Measurements from ENCODE around the gene INPP5F.

The INPP5F gene

DNA sequence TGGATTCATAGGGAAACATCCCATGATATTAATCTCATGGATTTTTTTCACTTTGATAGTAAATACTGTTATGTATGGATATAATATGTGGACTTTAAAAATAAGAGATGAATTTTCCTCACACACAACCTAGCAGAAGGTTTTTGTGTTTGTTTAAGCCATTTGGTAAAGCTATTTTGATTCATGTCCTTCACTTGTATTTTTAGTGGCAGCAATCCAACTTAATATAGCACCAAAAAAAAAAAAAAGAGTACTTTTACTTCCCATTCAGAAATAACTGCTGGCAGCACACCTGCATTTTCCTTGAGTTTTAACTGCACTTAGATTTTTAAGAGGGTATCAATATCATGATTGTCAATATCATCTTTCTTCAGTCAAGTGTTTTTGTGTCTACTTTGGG is 86.8 kb downstream of the INPP5F start:
- in situ Hi-C loops (cut with MboI; ENCODE audit: low sequenced_read_pairs): no loop called here

DNA sequence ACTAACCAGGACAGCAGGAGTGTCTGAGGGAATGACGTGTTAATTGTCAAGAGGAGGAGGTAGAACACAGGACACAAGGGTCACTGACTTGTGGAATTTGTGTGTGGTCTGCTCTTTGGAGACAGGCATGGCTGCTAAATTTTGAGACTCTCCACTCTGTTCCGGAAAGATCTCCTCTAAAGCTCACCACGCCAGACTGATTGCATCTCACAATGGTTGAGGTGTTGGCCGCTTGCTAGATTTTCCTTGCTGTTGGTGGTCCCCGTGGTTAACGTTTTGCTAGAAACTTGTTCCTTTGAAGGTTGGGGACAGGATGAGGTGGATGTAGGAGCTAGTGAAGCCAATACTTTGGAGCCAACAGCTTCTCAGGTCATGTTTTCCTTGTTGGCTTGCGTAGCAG is 89.8 kb downstream of the INPP5F start:
- in situ Hi-C loops (cut with MboI; ENCODE audit: low sequenced_read_pairs): no loop called here

DNA sequence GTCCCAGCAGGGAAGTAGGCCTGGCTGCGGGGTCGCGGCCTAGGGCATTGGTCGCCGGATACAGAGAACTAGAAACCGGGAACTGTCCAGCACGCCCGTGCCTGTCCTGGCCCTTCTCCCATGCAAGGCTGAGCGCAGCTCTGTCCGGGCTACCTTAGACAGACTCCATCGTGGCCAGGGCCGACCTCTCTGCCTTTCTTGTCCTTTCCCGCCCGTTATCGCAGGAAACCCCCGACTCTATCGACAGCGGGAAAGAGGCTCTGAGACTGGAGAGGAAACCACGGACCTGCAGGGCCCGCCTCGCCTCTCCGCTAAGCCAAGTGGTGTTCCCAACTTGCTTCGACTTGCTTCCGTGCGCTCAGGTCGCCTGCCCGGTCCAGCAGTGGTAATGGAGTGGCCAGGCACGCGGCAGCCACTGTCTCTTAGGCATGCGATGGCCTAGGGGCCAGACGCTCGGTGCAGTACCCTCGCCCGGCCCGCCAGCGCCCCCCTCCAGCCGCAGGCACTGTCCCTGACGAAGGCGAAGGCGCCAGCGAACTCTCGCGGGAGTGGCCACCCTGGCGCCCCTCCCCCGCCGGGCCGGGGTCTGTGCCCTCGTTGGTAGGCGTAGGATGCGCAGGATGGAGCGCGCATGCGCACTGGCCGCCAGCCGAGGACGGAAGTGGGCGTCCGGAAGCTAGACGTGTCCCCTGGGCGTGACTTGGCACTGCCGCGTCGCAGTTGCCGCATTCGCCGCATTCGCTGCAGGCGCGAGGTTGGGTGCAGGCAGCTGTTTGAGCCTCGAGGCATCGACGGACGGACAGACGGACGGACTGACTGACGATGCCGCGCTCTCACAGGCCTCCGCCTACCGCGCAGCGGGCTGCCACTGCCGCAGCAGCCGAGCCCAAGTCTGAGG is 92.4 kb downstream of the INPP5F start:
- in situ Hi-C loops (cut with MboI; ENCODE audit: low sequenced_read_pairs): no loop called here

DNA sequence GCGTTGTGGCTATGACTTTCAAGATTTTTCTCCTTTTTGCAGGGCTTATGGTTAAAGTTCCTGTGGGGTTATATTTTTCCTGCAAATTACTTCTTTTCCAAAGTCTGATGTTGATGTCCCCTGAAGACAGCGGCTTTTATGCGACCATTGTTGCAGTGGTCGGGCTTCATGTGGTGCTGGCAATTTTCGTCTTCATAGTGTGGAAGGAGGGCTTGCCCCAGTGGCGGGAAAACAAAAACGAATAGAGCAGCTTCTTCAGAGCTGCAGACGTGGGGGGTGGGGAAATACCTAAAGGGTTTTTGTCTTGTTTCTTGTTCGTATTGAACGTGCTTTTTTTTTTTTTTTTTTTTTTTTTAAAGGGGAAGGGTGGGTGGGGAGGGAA is 93.0 kb downstream of the INPP5F start:
- in situ Hi-C loops (cut with MboI; ENCODE audit: low sequenced_read_pairs): no loop called here

DNA sequence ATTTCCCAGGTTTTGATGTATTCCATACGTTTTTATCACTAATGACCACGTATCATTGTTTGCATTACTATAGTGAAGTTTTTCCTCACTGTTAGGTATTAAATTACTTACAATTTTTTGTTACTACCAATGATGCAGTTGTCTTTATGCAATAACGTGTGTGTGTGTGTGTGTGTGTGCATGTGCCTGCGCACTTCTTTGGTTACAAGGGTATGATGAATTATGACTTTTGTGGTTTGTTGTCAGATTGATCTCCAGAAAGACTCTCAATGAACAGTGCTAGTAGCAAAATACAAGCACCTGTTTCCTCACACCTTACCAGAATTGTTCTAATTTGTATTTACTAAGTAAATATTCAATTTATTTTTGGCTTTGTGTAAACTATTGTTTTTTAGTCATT is 95.3 kb downstream of the INPP5F start:
- in situ Hi-C loops (cut with MboI; ENCODE audit: low sequenced_read_pairs): no loop called here

DNA sequence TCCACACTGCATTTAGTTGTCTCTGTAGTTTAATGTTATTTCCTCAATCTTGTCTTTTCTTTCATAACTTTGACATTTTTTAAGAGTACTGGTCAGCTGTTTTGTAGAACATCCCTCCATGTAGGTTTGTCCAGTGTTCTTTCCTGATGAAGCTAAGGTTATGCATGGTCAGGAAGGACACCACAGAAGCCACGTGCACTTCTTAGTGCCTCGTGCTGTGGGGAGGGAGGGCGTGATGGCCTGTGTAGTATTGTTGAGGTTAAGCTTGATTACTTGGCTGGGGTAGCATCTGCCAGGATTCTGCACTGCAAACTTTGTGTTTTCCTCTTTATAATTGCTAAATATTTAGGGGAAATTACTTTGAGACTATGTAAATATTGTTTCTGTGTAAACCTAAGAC is 98.4 kb downstream of the INPP5F start:
- in situ Hi-C loops (cut with MboI; ENCODE audit: low sequenced_read_pairs): no loop called here

DNA sequence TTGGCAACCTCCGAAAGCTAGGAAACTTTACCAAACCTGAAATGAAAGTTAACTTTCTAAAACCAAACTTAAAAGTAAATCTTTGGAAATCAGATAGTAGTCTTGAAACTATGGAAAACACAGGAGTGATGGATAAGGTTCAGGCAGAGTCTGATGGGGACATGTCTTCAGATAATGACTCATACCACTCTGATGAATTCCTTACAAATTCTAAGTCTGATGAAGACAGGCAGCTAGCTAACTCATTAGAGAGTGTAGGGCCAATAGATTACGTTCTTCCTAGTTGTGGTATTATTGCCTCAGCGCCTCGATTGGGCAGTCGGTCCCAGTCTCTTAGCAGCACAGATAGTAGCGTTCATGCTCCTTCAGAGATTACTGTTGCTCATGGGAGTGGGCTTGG is 100.9 kb downstream of the INPP5F start:
- in situ Hi-C loops (cut with MboI; ENCODE audit: low sequenced_read_pairs): no loop called here

DNA sequence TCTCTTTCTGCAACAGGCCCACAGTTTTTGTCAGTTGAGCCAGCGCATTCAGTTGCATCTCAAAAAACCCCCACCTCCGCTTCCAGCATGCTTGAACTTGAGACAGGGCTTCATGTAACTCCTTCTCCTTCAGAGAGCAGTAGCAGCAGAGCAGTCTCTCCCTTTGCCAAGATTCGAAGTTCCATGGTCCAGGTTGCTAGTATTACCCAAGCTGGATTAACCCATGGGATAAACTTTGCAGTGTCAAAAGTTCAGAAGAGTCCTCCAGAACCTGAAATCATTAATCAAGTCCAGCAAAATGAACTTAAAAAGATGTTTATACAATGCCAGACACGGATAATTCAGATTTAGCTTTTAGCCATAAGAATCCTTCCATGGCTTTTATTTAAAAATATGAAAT is 101.6 kb downstream of the INPP5F start:
- in situ Hi-C loops (cut with MboI; ENCODE audit: low sequenced_read_pairs): no loop called here

DNA sequence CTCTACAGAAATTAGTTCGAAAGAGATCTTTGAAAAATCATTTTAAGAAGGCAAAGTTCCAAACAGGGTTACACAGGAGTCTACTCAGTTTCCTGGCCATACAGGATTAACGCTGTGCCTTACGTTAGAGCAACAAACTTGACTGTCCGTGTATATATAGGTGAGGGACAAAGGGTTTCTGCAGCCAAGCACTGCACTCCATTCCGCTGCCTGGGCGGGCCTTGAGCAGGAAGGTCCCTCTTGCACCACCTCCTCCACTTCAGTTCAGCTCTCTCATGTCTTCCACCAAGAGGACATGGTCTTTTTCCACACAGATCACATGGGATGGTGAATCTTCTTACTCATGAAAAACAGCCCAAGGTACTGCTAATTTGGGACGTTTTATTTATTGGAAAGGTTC is 103.6 kb downstream of the INPP5F start:
- in situ Hi-C loops (cut with MboI; ENCODE audit: low sequenced_read_pairs): no loop called here

DNA sequence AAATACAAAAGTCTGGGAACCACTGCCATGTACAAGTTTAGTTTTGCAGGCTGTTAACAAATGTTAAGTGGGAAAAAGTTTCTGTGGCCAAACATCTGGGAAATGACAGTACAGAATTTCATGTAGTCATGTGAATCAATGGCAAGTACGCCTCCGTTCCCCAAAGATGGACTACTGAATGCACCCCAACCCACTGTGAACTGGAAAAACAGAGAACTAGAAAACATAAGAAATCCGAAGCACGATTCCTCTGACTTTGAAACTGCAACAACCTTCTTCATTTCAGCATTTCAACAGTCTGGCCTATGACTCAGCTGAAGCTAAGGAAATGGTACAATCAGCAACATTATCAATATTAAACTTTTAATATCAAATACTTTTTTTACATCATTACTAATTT is 105.0 kb downstream of the INPP5F start:
- in situ Hi-C loops (cut with MboI; ENCODE audit: low sequenced_read_pairs): no loop called here

DNA sequence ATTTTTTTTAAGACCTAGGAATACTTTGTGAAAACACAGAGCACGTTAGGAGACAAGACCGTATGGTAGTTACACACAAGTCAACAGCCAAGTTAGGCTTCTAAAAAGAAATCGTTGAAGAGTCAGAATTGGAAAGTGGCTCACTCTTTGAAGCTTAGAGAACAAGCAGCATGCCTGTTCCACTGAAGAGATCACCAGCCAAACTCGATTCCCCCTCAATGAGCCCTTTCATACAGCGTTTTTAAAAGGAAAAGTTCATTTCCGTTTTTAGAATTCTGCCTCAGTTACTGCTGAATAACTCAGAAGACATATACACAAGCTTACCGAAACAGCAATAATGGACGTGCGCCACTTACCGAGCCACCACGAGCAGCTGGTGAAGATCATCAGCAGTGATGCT is 105.8 kb downstream of the INPP5F start:
- in situ Hi-C loops (cut with MboI; ENCODE audit: low sequenced_read_pairs): no loop called here

DNA sequence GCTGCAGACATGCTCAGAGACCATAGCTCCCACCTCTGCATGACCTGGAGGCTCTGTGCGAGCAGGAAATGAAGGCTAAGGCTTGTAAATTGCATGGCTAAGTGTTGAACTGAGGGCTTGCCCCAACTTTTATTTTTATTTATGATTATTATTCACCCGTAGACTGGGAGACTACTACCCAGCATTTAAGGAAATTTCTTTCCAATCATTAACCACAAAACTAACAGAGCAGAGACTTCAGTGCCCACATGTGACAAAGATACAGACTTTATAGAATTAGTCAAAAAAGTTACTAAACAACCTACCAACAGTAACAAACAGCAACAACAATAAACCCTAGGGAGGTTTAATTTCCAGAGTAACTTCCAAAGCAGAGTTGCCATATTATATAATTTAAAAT is 107.1 kb downstream of the INPP5F start:
- in situ Hi-C loops (cut with MboI; ENCODE audit: low sequenced_read_pairs): no loop called here

DNA sequence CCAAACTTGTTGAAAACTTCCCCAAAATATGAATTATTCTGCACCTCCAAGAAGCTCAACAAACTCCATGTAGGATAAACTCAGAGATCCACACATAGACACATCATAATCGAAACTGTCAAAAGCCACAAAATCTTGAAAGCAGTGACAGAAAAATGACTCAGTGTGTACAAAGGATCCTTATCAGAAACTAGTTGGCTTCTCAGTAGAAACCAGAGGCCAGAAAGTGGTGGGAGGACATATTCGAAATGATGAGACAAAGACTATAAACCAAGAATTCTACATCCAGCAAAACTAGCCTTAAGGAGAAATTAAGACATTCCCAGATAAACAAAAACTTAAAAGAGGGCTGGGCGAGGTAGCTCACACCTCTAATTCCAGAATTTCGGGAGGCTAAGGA is 108.3 kb downstream of the INPP5F start:
- in situ Hi-C loops (cut with MboI; ENCODE audit: low sequenced_read_pairs): no loop called here

DNA sequence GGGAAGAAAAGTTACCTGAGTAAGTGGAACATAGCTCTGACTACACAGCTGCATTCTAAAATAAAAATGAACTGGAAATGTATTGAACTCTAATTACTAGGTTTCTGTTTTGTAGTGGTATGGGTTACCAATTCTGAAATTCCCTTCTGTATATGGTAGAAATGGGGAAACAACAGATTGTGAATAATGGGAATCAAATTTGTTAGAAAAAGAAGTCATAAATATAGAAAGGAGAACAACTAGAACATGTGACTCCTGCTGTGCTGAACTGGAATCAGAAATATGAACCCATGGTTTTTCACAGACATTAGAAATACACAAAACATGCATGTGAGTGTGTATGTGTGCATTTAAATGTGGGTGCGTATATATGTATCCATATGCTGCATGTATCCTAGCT is 119.8 kb downstream of the INPP5F start:
- in situ Hi-C loops (cut with MboI; ENCODE audit: low sequenced_read_pairs): no loop called here

DNA sequence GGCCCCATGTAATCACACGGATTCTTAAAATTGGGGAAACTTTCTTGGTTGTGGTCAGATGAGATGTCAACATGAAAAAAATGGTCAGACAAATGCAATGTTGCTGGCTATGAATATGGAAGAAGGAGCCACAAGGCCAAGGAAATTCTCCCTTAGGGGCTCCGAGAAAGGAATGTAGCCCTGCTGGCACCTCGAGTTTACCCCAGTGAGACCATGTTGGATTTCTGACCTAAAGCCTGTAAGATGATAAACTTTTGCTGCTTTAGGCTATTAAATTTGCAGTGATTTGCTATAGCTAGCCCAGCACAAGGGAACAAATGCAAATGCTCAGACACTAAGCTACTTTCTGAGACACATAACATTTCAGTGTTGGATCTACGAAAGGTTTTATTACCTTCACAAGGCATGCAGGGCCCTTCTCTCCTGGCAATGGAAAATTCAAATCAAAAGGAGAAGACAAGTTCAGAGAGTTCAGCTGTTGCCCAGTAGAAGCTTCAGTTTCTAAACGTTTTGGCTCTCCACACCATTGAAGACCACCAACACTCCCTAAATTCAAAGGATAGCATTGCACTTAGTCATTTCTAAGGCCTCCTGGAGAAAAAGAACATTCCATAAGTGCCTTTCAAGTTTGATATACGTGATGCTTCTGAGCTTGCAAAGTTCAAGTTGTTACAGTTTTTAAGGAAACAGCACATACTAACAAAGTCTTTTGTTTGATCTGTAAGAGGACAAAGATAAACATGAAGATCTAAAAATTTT is 123.4 kb downstream of the INPP5F start:
- in situ Hi-C loops (cut with MboI; ENCODE audit: low sequenced_read_pairs): no loop called here

DNA sequence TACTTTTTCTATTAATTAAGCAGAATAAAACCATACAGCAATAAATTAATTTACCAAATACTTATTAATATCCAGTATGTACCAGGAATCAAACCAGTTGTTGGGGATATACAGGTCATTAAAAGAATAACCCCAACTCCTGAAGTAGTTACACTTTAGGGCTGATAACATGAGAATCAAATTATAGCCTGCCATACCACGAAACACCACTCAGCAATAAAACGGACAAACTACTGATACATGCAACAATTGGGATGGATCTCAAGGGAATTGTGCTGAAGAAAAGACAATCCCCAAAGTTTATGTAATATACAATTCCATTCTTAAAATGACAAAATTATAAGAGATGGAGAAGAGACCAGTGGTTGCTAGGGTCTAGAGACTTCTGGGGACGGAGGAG is 124.1 kb downstream of the INPP5F start:
- in situ Hi-C loops (cut with MboI; ENCODE audit: low sequenced_read_pairs): no loop called here

DNA sequence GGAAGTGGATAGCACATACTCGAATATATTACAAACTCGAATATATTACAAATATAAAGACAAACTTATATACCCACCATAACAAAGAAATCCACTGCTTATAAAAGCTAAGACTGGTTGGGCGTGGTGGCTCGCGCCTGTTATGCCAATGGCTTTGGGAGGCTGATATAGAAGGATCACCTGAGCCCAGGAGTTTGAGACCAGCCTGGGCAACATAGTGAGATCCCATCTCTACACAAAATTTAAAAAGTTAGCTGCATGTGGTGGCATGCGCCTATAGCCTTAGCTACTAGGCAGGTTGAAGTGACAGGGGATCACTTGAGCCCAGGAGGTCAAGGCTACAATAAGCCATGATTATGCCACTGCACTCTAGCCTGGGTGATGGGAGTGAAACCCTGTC is 126.4 kb downstream of the INPP5F start:
- in situ Hi-C loops (cut with MboI; ENCODE audit: low sequenced_read_pairs): no loop called here

DNA sequence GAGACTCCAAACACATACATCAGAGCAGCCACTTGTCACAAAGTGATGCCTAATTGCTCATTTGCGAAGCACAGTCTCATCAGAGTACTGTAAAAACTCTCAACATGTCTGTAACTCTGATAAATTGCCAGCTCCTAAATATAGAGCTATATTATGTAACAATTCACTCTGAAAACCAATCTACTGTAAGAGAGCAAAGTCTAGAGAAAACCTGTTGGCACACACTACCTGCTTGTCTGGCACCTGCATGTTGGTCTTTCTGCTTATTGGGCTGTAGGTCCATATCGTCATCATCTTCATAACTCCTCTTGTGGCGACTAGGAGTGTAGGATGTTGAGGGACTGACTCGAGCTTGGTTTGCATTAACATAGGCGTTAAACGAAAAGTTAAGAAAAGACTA is 127.0 kb downstream of the INPP5F start:
- in situ Hi-C loops (cut with MboI; ENCODE audit: low sequenced_read_pairs): no loop called here

DNA sequence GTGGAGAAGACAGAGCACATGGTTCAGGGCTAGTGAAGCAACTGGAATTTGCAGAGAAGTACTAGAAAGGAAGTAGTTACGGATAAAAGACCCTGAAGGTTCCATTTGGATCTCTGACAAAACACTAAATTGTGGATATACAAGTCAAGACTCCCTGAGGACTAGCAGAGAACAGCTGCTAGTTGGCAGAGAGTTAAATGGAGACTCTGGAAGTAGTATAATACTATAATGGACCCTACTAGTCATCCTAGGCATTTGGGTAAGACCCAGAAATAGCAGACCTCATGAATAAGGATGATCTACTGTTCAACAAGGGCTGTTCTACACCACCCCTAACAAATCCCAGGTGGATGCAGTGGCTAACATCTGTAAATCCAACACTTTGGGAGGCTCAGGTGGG is 127.7 kb downstream of the INPP5F start:
- in situ Hi-C loops (cut with MboI; ENCODE audit: low sequenced_read_pairs): no loop called here

DNA sequence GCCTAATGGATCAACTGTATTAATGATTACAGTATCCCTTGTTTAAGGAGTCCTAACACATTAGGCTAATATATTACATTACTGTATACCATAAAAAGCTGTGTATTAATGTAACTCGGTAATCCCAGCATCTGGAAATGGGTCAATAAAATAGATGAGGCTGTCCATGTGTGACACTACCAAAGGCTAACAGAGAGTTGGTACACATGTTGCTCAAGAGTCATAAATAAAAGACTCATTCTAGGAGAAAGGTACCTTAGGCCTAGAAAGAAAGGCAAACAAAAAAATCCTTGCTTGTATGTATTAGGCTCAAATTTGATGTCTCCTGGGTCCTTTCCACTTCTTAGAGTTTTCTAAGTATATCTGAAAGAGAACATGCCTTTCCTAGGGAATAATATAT is 132.2 kb downstream of the INPP5F start:
- in situ Hi-C loops (cut with MboI; ENCODE audit: low sequenced_read_pairs): no loop called here

DNA sequence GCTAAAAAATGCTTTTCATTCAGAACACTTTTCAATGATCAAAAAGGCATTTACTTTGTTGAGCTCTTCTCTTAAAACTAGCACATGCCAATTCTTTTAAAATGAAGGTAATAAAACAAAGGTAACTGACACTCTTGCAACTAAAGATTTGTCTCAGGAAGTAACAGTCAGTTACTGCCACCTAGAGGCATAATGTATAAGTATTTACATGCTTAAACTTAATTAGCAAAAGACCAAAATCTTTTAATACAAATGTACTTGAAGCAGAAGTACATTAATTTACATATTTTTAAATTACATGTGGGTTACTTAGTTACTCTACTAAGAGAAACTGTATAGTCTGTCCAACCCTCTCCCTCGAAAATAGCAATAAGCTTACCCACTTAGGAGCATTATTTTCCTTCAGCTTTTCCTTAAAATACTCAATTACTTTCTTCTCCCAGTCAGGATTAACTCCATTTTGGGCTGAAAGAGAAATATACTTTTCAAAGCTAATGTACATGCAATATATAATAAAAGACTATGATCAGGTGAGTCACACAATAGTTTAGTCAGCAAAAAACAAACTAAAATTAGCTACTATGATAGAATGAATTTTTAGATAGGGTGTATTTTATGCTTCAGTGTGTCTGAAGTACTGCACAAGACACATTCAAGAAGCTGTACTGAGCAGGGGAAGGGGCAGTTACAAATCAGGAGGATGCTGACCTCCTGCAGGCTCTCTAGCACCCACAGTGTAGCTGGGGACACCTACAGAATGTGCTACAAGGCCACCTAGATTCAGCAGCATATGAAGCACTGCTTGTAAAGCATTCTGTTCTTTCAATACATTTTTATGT is 133.8 kb downstream of the INPP5F start:
- in situ Hi-C loops (cut with MboI; ENCODE audit: low sequenced_read_pairs): no loop called here

Data from HL-60/S4 treated with retinoic acid at 250 ng/mL for 4 days and 3 days (cell line).